Esophagus (tissue), 2 donors: ENCODE measurements around the gene EVC2. TPM values are rescaled to one million over a fixed set of nuclear protein-coding genes. Genes with fewer than 3 reads are reported as not detected.

Experiments
- H3K27ac ChIP-seq, 2 donors: one replicate each; pipeline ENCODE4 v1.5.1; 2013; ENCODE audit warnings: low read depth in 2 of 2, mild to moderate bottlenecking in 2 of 2, inconsistent platforms in 1 of 2, low read length in 1 of 2, moderate library complexity in 1 of 2
- H3K27me3 ChIP-seq, 2 donors: one replicate each; pipeline ENCODE4 v1.6.1; 2013; ENCODE audit warnings: low read length in 2 of 2, control low read depth in 1 of 2, mild to moderate bottlenecking in 1 of 2; ENCODE audit not compliant: insufficient read depth in 2 of 2, control insufficient read depth in 1 of 2
- H3K36me3 ChIP-seq, 2 donors: one replicate each; pipeline ENCODE4 v1.6.1; 2013; ENCODE audit warnings: low read length in 1 of 2; ENCODE audit not compliant: control insufficient read depth in 2 of 2, insufficient read depth in 2 of 2
- H3K4me1 ChIP-seq, 2 donors: one replicate each; pipeline ENCODE4 v1.6.1; 2013; ENCODE audit warnings: low read length in 1 of 2; ENCODE audit not compliant: control insufficient read depth in 2 of 2, insufficient read depth in 2 of 2
- H3K4me3 ChIP-seq, 2 donors: one replicate each; pipeline ENCODE4 v1.5.1; 2013; ENCODE audit warnings: low read length in 2 of 2, mild to moderate bottlenecking in 2 of 2, low read depth in 1 of 2, moderate library complexity in 1 of 2
- H3K9me3 ChIP-seq, 2 donors: one replicate each; pipeline ENCODE4 v1.6.1; 2013; ENCODE audit warnings: mild to moderate bottlenecking in 2 of 2, low read depth in 1 of 2, low read length in 1 of 2, moderate library complexity in 1 of 2; ENCODE audit not compliant: control insufficient read depth in 2 of 2, insufficient read depth in 1 of 2
- WGBS, 2 donors: extraction: QIAGEN DNeasy Blood & Tissue Kit; methylation state at CpG; one replicate each; pipeline ENCODE4 v1.1.7; 2013; 5-methylcytosine and 5-hydroxymethylcytosine counted together
- polyA plus RNA-seq, 2 donors: library from polyadenylated mRNA; stranded (reverse); fragments of 200-250 nt; gene quantifications; one replicate each; pipeline ENCODE4 v1.2.3, GENCODE V29; 2013
- donor health status: healthy with polysubstance abuse.
- donor health status: Bipolar disorder and iron deficiency.

The EVC2 gene
- polyA plus RNA-seq, 2 donors = 1.6 to 2.0 TPM

- Histone ChIP-seq H3K4me1 (peaks cover 0 to 4% of the 10 kb centered on the region in 2 donors), H3K4me3 (no peak overlapping the region), H3K9me3 (peaks cover 0 to 4% of the 10 kb centered on the region in 2 donors), H3K36me3 (peaks cover 2 to 30% of the 10 kb centered on the region in 2 donors), H3K27ac (peak overlapping the region in 1 of 2 donors; percentile 26), H3K27me3 (no peaks in the 10 kb centered on the region)
- WGBS, 2 donors = 89 to 90% methylated on average over 7 of the region's 7 CpGs
Observed at GRCh38 chr4:5753366-5753765, 45.0 kb upstream of the EVC2 start.

DNA sequence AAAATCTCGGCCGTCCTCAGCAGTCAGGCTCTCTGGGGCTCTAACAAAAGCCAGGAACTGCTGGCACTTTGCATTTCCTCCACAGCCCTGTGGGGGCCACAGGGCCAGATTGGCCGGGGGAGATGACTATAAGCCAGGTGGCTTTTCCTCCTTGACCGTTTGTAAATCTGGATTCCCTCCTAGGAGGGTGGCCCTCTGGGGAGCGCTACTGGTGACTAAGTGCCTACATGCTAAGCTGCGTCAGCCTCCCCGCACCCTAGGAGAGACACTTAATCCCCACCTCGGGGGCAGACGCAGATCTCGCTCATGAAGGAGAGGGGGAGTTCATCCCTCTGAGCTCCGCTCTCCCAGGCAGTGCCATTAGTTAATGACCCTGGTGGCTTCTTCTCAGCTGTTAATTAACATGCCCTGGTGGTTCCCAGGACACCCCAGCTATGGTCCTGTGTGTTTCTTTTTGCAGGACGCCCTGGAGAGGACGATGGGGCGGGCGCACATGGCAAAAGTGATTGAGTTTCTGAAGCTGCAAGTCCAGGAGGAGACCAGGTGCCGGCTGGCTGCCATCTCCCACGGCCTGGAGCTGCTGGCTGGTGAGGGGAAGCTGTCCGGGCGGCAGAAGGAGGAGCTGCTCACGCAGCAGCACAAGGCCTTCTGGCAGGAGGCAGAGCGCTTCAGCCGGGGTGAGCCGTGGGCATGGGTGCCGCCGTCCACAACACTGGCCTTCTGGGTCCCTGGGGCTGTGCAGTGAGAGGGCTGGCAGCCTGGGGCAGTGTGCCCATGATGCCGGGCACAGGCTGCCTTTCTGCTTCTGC is 44.2 kb upstream of the EVC2 start:
- peaks cover 0 to 4% of the 10 kb centered on the region in 2 donors for H3K4me1 ChIP-seq
- H3K27ac ChIP-seq = no peak overlapping the region
- peaks cover 0 to 4% of the 10 kb centered on the region in 2 donors for H3K9me3 ChIP-seq
- H3K27me3 ChIP-seq = no peaks in the 10 kb centered on the region
- peaks cover 2 to 26% of the 10 kb centered on the region in 2 donors for H3K36me3 ChIP-seq
- WGBS, 2 donors = 79 to 83% methylated on average over 26 of the region's 26 CpGs
- H3K4me3 ChIP-seq = no peak overlapping the region

DNA sequence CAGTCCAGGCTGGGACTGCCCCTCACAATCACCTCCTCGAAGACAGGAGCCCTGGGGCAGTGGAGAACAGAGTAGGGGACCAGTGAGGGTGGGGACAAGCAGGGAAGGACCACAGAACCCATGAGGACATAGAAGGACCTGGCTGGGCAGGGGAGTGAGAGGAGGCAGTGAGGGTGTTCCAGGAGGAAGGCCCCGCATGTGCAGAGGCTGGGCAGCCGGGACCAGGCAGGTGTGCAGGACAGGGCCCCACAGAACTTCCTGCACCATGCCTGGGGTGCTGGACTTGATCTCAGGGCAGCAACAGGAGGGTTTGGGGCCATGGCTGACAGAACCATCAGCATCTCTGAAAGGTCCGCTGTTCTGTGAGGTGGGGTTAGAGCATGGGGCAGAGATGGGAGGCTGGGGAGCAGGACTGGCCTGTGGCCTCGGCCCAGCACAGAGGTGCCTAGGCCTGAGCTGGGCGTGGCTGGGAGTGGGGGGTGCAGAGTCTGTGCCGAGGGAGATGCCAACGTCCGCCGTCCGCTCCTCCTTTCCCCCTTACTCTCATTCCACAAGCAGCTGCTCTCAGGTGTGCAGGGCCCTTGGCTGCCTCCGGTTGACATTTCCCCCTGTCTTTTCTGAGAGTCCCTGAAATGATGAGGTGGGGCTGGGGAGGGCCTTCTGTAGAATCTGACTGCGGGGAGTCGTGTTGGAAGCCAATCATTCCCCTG is 43.5 kb upstream of the EVC2 start:
- Histone ChIP-seq H3K4me1 (peaks cover 0 to 4% of the 10 kb centered on the region in 2 donors), H3K9me3 (no peaks in the 10 kb centered on the region), H3K36me3 (peaks cover 2 to 23% of the 10 kb centered on the region in 2 donors), H3K4me3 (no peak overlapping the region), H3K27me3 (no peaks in the 10 kb centered on the region), H3K27ac (peak overlapping the region in 1 of 2 donors; percentile 9)
- 86 to 87% methylated on average over 12 to 14 of the region's 14 CpGs for WGBS, 2 donors

GRCh38 chr4:5750946-5751665 is 42.7 kb upstream of the EVC2 start:
- Histone ChIP-seq H3K27ac (peak overlapping the region in 1 of 2 donors; percentile 9), H3K27me3 (no peaks in the 10 kb centered on the region), H3K9me3 (no peaks in the 10 kb centered on the region), H3K4me1 (peaks cover 0 to 4% of the 10 kb centered on the region in 2 donors), H3K36me3 (peaks cover 2 to 20% of the 10 kb centered on the region in 2 donors), H3K4me3 (no peak overlapping the region)
- 82% methylated on average over 17 of the region's 17 CpGs for WGBS, 2 donors

DNA sequence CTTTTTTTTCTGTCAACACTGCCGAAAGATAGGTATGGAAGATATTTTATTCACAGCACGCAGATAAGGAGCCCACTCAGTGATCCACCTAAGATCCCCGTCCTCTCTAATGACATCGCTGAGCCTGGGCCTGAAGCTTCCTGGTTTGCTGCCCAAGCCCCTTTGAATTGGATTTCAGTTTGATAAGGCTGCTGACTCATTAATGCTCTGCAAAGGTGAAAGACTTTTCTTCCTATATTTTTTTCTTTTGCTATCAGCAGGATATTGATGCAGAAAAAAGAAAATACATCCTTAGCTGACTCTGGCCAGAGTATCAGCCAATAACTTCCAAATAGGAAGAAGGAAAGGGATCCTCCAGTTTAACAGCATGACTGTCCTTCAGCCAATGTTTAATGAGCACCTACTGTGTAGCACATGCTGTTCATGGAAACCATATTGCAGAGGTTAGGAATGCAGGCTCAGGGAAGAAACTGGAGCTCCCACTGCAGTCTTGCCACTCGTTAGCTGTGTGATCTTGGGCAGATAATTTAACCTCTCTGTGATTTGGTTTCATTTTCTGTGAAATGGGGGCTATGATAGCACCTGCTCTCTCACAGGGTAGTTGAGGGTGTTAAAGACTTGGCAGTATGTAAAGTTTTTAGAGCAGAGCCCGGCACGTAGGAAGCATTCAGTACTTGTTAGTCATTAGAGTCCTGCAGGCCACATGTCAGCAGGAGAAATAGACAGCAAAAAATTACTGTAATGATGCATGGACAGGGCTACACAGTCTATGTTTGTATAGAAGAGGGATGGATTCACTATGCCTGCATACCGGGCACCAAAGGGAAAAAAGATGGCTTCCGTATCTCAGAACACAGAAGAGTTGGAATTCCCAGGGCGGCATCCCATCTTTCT is 41.9 kb upstream of the EVC2 start:
- Histone ChIP-seq H3K9me3 (no peaks in the 10 kb centered on the region), H3K27me3 (no peaks in the 10 kb centered on the region), H3K4me1 (peaks cover 0 to 4% of the 10 kb centered on the region in 2 donors), H3K4me3 (no peak overlapping the region), H3K36me3 (peaks cover 2 to 19% of the 10 kb centered on the region in 2 donors), H3K27ac (no peak overlapping the region)
- 89% methylated on average over 10 of the region's 10 CpGs for WGBS, 2 donors

DNA sequence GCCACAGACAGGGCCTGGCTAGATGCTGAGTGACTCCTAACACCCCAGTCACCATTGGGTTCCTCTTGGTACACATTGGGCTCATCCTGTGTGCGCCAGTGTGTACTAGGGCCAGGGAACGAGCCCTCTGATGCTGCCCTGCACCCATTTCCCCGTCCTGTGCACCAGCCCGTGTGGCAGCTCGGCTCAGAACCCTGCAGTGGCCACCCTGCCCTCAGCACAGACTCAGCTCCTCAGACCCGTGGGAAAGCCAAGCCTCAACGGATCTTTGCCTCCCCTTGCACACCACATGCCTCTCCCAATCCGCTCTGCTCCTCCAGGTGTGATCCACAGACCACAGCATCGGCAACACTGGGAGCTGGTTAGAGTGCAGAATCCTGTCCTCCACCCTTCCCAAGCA is 41.2 kb upstream of the EVC2 start:
- H3K36me3 ChIP-seq = peaks cover 2 to 16% of the 10 kb centered on the region in 2 donors

GRCh38 chr4:5747738-5748375 is 39.5 kb upstream of the EVC2 start:
- Histone ChIP-seq H3K27ac (no peak overlapping the region), H3K9me3 (no peaks in the 10 kb centered on the region), H3K4me3 (no peak overlapping the region), H3K27me3 (no peaks in the 10 kb centered on the region), H3K4me1 (no peaks in the 10 kb centered on the region), H3K36me3 (peaks cover 2 to 5% of the 10 kb centered on the region in 2 donors)
- WGBS, 2 donors = 62 to 72% methylated on average over 11 of the region's 11 CpGs

More for the DNA sequence above, 41.2 kb upstream of the EVC2 start:
- H3K27me3 ChIP-seq = no peaks in the 10 kb centered on the region
- peaks cover 0 to 4% of the 10 kb centered on the region in 2 donors for H3K4me1 ChIP-seq
- H3K27ac ChIP-seq = no peak overlapping the region
- H3K4me3 ChIP-seq = no peak overlapping the region
- 89 to 90% methylated on average over 9 of the region's 9 CpGs for WGBS, 2 donors
- H3K9me3 ChIP-seq = no peaks in the 10 kb centered on the region

DNA sequence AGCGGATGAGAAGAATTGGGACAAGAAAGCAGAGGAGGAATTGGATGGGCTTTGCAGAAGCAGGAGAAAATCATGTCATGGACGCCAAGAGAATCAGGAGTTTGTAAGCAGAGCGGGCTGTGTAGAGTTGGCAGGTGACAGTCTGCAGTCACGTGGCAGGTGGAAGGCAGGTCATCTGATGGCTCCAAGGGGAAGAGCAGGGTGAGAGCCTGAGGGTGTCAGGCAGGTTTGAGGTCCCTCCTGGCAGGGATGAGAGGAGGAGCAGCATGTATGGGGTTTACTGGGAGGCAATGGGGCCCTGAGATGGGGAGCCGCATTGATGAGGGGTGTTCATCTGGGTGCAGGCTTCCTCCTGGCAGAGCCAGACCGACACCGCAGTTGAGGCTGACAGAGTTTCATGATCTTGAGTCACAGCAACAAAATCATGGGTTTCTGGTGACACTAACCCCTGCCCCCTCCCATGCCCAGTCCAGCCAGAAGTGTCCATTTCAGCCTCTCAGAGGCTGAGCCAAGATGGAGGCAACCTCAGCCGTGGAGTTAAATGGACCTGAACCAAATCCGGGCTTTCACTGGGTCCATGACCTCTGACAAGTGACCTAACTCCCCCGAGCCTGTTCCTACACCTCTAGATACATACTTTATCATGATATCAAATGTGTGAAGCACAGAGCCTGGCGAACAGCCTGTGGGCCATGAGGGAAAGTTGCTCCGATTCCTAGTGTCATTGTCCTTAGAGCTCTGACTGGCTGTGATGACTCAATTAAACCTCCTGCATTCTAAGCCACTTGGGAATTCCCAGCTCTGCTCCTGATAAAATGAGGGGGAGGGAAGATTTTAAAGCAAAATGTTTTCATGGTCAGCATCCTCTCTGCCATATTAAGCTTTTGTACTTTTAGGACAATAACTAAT is 38.7 kb upstream of the EVC2 start:
- Histone ChIP-seq H3K36me3 (peaks cover 2 to 9% of the 10 kb centered on the region in 2 donors), H3K27ac (no peak overlapping the region), H3K9me3 (no peaks in the 10 kb centered on the region), H3K4me3 (no peak overlapping the region), H3K27me3 (no peaks in the 10 kb centered on the region), H3K4me1 (no peaks in the 10 kb centered on the region)
- 72 to 82% methylated on average over 12 of the region's 12 CpGs for WGBS, 2 donors
